BLaER1 treated with 17β-estradiol and CSF1 and Interleukin-3, amounts not matched to agents 10 nM and 100 nM (cell line): ENCODE measurements around the gene MTCL1.

Source experiments
- H3K27ac ChIP-seq, 11 experiments: shearing (Covaris generic); formaldehyde crosslinking; 2 replicates each; pipeline ENCODE4 v1.8.1; 2022
- H3K27me3 ChIP-seq, 11 experiments: shearing (Covaris generic); formaldehyde crosslinking; 2 replicates each; pipeline ENCODE4 v1.8.1; 2022
- H3K36me3 ChIP-seq, 11 experiments: shearing (Covaris generic); formaldehyde crosslinking; 2 replicates each; pipeline ENCODE4 v1.8.1; 2022
- H3K4me1 ChIP-seq, 10 experiments: shearing (Covaris generic); formaldehyde crosslinking; 2 replicates each; pipeline ENCODE4 v1.8.1; 2022
- H3K4me2 ChIP-seq, 11 experiments: shearing (Covaris generic); formaldehyde crosslinking; 2 replicates each; pipeline ENCODE4 v1.8.1; 2022
- H3K4me3 ChIP-seq, 10 experiments: shearing (Covaris generic); formaldehyde crosslinking; 2 replicates each; pipeline ENCODE4 v1.8.1; 2022
- H3K9ac ChIP-seq, 11 experiments: shearing (Covaris generic); formaldehyde crosslinking; 2 replicates each; pipeline ENCODE4 v1.8.1; 2022
- H3K9me3 ChIP-seq, 11 experiments: shearing (Covaris generic); formaldehyde crosslinking; replicated peaks in 1 of 11; 2 replicates each; pipeline ENCODE4 v1.8.1; 2022
- H4K20me1 ChIP-seq, 11 experiments: shearing (Covaris generic); formaldehyde crosslinking; 2 replicates each; pipeline ENCODE4 v1.8.1; 2022
- Cebpa-rat ChIP-seq, 11 experiments: shearing (Covaris generic); IDR thresholded peaks; 2 replicates each; pipeline ENCODE4 v1.8.1; 2022

MTCL1 gene

GRCh38 chr18:8734496-8734895 lies 29.1 kb downstream of the MTCL1 start:
- peak overlapping the region in 1 of 11 experiments; percentile 8; a peak in 1 of 22 replicates for H3K9ac ChIP-seq
- peaks cover 0 to 100% (median 66%) of the 10 kb centered on the region in 11 experiments; a peak in 18 of 22 replicates for H3K36me3 ChIP-seq
- H3K9me3 ChIP-seq, result peaks cover 8 to 40% (median 20%) of the 10 kb centered on the region in 11 experiments; a peak in 21 of 22 replicates
- peaks cover 9 to 53% (median 38%) of the 10 kb centered on the region in 10 experiments for H3K4me1 ChIP-seq
- no peak for TF ChIP-seq Cebpa-rat (IDR thresholded peaks at IDR 0.05)
- H3K27ac ChIP-seq, result peak overlapping the region in 4 of 11 experiments; percentile 3 to 44 (median 12); a peak in 3 of 22 replicates
- H3K4me3 ChIP-seq, result no peak overlapping the region
- no peaks in the 10 kb centered on the region for H3K27me3 ChIP-seq
- peak overlapping the region in 7 of 11 experiments; percentile 3 to 45 (median 25); a peak in 9 of 22 replicates for H3K4me2 ChIP-seq
- peaks cover 0 to 28% (median 0%) of the 10 kb centered on the region in 11 experiments; a peak in 2 of 22 replicates for H4K20me1 ChIP-seq

- H3K9me3 ChIP-seq, result peaks cover 9 to 48% (median 28%) of the 10 kb centered on the region in 11 experiments; a peak in 21 of 22 replicates
- H3K4me3 ChIP-seq, result no peak overlapping the region
- peaks cover 0 to 28% (median 0%) of the 10 kb centered on the region in 11 experiments; a peak in 2 of 22 replicates for H4K20me1 ChIP-seq
- peaks cover 4 to 48% (median 34%) of the 10 kb centered on the region in 10 experiments for H3K4me1 ChIP-seq
- peaks cover 0 to 100% (median 72%) of the 10 kb centered on the region in 11 experiments; a peak in 18 of 22 replicates for H3K36me3 ChIP-seq
- no peak for TF ChIP-seq Cebpa-rat (IDR thresholded peaks at IDR 0.05)
- 0 out of 22 replicates have a peak overlapping the region, but pooled peaks of 1 of the 11 experiments have one; percentile 43 for H3K4me2 ChIP-seq
- H3K27ac ChIP-seq, result peak overlapping the region in 1 of 11 experiments; percentile 20; a peak in 2 of 22 replicates
- no peak overlapping the region; a peak in 1 of 22 replicates for H3K9ac ChIP-seq
- H3K27me3 ChIP-seq, result no peaks in the 10 kb centered on the region
These were observed 29.9 kb downstream of the MTCL1 start for GRCh38 chr18:8735274-8735673.

- H3K9ac ChIP-seq, result no peak overlapping the region
- peaks cover 34 to 63% (median 47%) of the 10 kb centered on the region in 10 experiments for H3K4me1 ChIP-seq
- peaks cover 0 to 14% (median 0%) of the 10 kb centered on the region in 11 experiments; a peak in 1 of 22 replicates for H4K20me1 ChIP-seq
- peaks cover 4 to 98% (median 63%) of the 10 kb centered on the region in 11 experiments; a peak in 17 of 22 replicates for H3K36me3 ChIP-seq
- H3K27ac ChIP-seq, result no peak overlapping the region
- TF ChIP-seq Cebpa-rat (IDR thresholded peaks at IDR 0.05), result no peak
- peak overlapping the region in 4 of 10 experiments; percentile 8 to 48 (median 14); a peak in 4 of 20 replicates for H3K4me3 ChIP-seq
- 0 out of 22 replicates have a peak overlapping the region, but pooled peaks of 1 of the 11 experiments have one; percentile 3 for H3K4me2 ChIP-seq
- H3K27me3 ChIP-seq, result no peaks in the 10 kb centered on the region
- H3K9me3 ChIP-seq, result peaks cover 33 to 66% (median 55%) of the 10 kb centered on the region in 11 experiments
These were observed 35.8 kb downstream of the MTCL1 start for GRCh38 chr18:8741117-8741516.

GRCh38 chr18:8741532-8741931 lies 36.2 kb downstream of the MTCL1 start:
- Histone ChIP-seq H3K9me3 (peaks cover 33 to 64% (median 55%) of the 10 kb centered on the region in 11 experiments), H3K27ac (peak overlapping the region in 4 of 11 experiments; percentile 9 to 47 (median 28); a peak in 6 of 22 replicates), H3K36me3 (peaks cover 4 to 98% (median 59%) of the 10 kb centered on the region in 11 experiments; a peak in 17 of 22 replicates), H3K4me1 (peaks cover 38 to 67% (median 51%) of the 10 kb centered on the region in 10 experiments), H3K9ac (no peak overlapping the region), H4K20me1 (peaks cover 0 to 16% (median 0%) of the 10 kb centered on the region in 11 experiments; a peak in 1 of 22 replicates), H3K4me3 (peak overlapping the region in 4 of 10 experiments; percentile 8 to 48 (median 13); a peak in 3 of 20 replicates), H3K27me3 (no peaks in the 10 kb centered on the region), H3K4me2 (no peak overlapping the region)
- TF ChIP-seq Cebpa-rat (IDR thresholded peaks at IDR 0.05), result no peak

- Histone ChIP-seq H4K20me1 (peaks cover 0 to 26% (median 0%) of the 10 kb centered on the region in 11 experiments; a peak in 1 of 22 replicates), H3K36me3 (peaks cover 4 to 98% (median 49%) of the 10 kb centered on the region in 11 experiments; a peak in 17 of 22 replicates), H3K27ac (peak overlapping the region in 4 of 11 experiments; percentile 26 to 77 (median 49); a peak in 7 of 22 replicates), H3K27me3 (no peaks in the 10 kb centered on the region), H3K4me3 (peak overlapping the region in 1 of 10 experiments; percentile 17; a peak in 1 of 20 replicates), H3K9ac (no peak overlapping the region), H3K4me2 (peak overlapping the region in 9 of 11 experiments; percentile 9 to 86 (median 75); a peak in 14 of 22 replicates), H3K4me1 (peaks cover 49 to 69% (median 57%) of the 10 kb centered on the region in 10 experiments), H3K9me3 (peaks cover 33 to 54% (median 50%) of the 10 kb centered on the region in 11 experiments)
- no peak for TF ChIP-seq Cebpa-rat (IDR thresholded peaks at IDR 0.05)
These were observed 37.3 kb downstream of the MTCL1 start for GRCh38 chr18:8742387-8743361.

GRCh38 chr18:8744038-8744437 lies 38.7 kb downstream of the MTCL1 start:
- Histone ChIP-seq H3K4me1 (peaks cover 55 to 76% (median 64%) of the 10 kb centered on the region in 10 experiments), H3K4me3 (no peak overlapping the region), H3K9me3 (peaks cover 30 to 41% (median 38%) of the 10 kb centered on the region in 11 experiments), H3K4me2 (peak overlapping the region; percentile 60 to 87 (median 75)), H3K9ac (peak overlapping the region in 2 of 11 experiments; percentile 2 to 27; a peak in 2 of 22 replicates), H4K20me1 (peaks cover 0 to 26% (median 0%) of the 10 kb centered on the region in 11 experiments; a peak in 1 of 22 replicates), H3K27ac (peak overlapping the region in 8 of 11 experiments; percentile 67 to 77 (median 71); a peak in 15 of 22 replicates), H3K27me3 (no peaks in the 10 kb centered on the region), H3K36me3 (peaks cover 4 to 98% (median 39%) of the 10 kb centered on the region in 11 experiments; a peak in 17 of 22 replicates)
- TF ChIP-seq Cebpa-rat (IDR thresholded peaks at IDR 0.05), result no peak

GRCh38 chr18:8744656-8745055 lies 39.3 kb downstream of the MTCL1 start:
- Histone ChIP-seq H3K4me1 (peaks cover 55 to 82% (median 71%) of the 10 kb centered on the region in 10 experiments), H3K27me3 (no peaks in the 10 kb centered on the region), H3K36me3 (peaks cover 4 to 98% (median 35%) of the 10 kb centered on the region in 11 experiments; a peak in 17 of 22 replicates), H3K4me2 (peak overlapping the region; percentile 60 to 87 (median 75)), H4K20me1 (peaks cover 0 to 32% (median 0%) of the 10 kb centered on the region in 11 experiments; a peak in 2 of 22 replicates), H3K9ac (peak overlapping the region in 4 of 11 experiments; percentile 21 to 59 (median 42); a peak in 8 of 22 replicates), H3K27ac (peak overlapping the region in 9 of 11 experiments; percentile 50 to 77 (median 71); a peak in 18 of 22 replicates), H3K9me3 (peaks cover 25 to 35% (median 32%) of the 10 kb centered on the region in 11 experiments), H3K4me3 (0 out of 20 replicates have a peak overlapping the region, but pooled peaks of 1 of the 10 experiments have one; percentile 5)
- no peak for TF ChIP-seq Cebpa-rat (IDR thresholded peaks at IDR 0.05)
